ENCODE measurements around the gene PLCB3. TPM values are rescaled to one million over a fixed set of nuclear protein-coding genes. Genes with fewer than 3 reads are reported as not detected.

Gene PLCB3
- total RNA-seq, 6 experiments from 2014 or later, result 5.4 to 8.0 (median 6.7) TPM

DNA sequence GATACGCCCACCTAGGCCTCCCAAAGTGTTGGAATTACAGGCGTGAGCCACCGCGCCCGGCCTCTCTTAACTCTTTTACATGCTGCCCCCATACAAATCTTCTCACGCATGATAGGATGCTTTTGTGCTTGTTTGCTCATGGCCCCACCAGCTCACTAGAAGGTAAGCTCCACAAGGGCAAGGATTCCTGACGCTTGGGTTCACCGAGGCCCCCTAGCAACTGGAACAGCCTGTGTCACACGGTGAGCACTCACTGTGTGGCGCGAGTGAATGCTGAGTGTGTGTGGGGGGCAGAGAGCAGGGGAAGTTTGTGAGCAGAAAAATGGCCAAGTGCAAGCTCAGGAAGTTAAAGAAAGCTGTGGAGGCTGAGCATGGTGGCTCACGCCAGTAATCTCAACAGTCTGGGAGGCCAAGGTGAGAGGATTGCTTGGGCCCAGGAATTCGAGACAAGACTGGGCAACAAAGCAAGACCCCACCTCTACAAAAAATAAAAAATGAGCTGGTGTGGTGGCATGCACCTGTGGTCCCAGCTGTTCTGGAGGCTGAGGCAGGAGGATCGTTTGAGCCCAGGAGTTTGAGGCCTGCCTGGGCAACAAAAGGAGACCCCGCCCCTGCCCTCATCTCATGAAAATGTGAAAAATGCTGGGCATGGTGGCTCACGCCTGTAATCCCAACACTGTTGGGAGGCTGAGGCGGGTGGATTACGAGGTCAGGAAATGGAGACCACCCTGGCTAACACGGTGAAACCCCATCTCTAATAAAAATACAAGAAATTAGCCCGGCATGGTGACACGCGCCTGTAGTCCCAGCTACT, 30.8 kb downstream of the PLCB3 start:
- Histone ChIP-seq H3K9me3 (no peaks in the 10 kb centered on the region), H3K27me3 (no peaks in the 10 kb centered on the region), H3K36me3 (peaks cover 0 to 8% (median 0%) of the 10 kb centered on the region in 4 donors), H3K27ac (no peak overlapping the region), H3K4me1 (peaks cover 0 to 12% (median 6%) of the 10 kb centered on the region in 4 donors), H3K4me3 (no peak overlapping the region)
- intact Hi-C loops (cut with DNase I), result no loop called here
- DNase-seq (no peak), ATAC-seq (no peak)
- 94% methylated on average over 22 of the region's 22 CpGs for WGBS (ENCODE audit: insufficient coverage, low coverage, low lambda C conversion rate, missing lambda C conversion rate)
- no peak for TF ChIP-seq POLR2A (IDR thresholded peaks at IDR 0.05)
- TF ChIP-seq CTCF (IDR thresholded peaks at IDR 0.05), result no peak

DNA sequence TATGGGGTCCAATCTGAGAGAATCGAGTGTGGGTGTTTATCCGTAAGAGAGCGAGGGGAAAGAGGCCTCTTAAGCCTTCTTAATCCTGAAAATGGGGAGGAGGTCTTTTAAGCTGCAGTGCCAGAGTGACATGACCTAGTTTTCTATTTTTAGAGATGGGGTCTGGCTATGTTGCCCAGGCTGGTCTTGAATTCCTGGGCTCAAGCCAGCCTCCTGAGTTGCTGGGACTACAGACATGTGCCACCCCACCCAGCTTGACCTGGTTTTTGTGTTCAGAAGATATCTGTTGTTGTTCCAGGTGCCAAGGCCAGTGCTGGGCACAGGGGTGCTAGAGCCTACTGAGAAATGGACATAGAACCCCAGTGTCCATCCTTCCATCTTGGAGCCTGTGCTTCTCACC, 31.8 kb downstream of the PLCB3 start:
- no peaks in the 10 kb centered on the region for H3K9me3 ChIP-seq
- 100% methylated on average over 3 of the region's 3 CpGs for WGBS (ENCODE audit: insufficient coverage, low coverage, low lambda C conversion rate, missing lambda C conversion rate)
- H3K27ac ChIP-seq, result no peak overlapping the region
- H3K36me3 ChIP-seq, result peaks cover 0 to 4% (median 0%) of the 10 kb centered on the region in 4 donors
- no peak for ATAC-seq
- no peak overlapping the region for H3K4me3 ChIP-seq
- no peak for DNase-seq
- TF ChIP-seq POLR2A (IDR thresholded peaks at IDR 0.05) (no peak), CTCF (IDR thresholded peaks at IDR 0.05) (no peak)
- H3K4me1 ChIP-seq, result peaks cover 0 to 12% (median 6%) of the 10 kb centered on the region in 4 donors
- intact Hi-C loops (cut with DNase I), result no loop called here
- H3K27me3 ChIP-seq, result no peaks in the 10 kb centered on the region

GRCh38 chr11:64284048-64284961, 33.0 kb downstream of the PLCB3 start, which contains the start of gene BAD:
BAD (minus strand) TSS chr11:64284665; CDS start chr11:64284368, 297 bp downstream.
- no peaks in the 10 kb centered on the region for H3K9me3 ChIP-seq
- intact Hi-C loops (cut with DNase I), result no loop called here
- WGBS (ENCODE audit: insufficient coverage, low coverage, low lambda C conversion rate, missing lambda C conversion rate), result 0% methylated on average over 6 of the region's 44 CpGs
- ATAC-seq, result peak; percentile 89 to 94 (median 90)
- peak within 1 kb of the TSS; percentile 65 to 96 (median 93) for H3K4me3 ChIP-seq
- H3K36me3 ChIP-seq, result no peaks in the 10 kb centered on the region
- H3K27me3 ChIP-seq, result no peaks in the 10 kb centered on the region
- peak; percentile 96 to 98 (median 98) for DNase-seq
- TF ChIP-seq POLR2A (IDR thresholded peaks at IDR 0.05) (peak; percentile 36), CTCF (IDR thresholded peaks at IDR 0.05) (no peak)
- peak within 1 kb of the TSS; percentile 79 to 95 (median 83) for H3K27ac ChIP-seq
- H3K4me1 ChIP-seq, result peaks cover 0 to 12% (median 6%) of the 10 kb centered on the region in 4 donors

- DNase-seq (peak; percentile 86 to 91 (median 91)), ATAC-seq (peak; percentile 62 to 84 (median 66))
- H3K4me1 ChIP-seq, result peaks cover 0 to 12% (median 6%) of the 10 kb centered on the region in 4 donors
- 0% methylated on average over 20 of the region's 102 CpGs for WGBS (ENCODE audit: insufficient coverage, low coverage, low lambda C conversion rate, missing lambda C conversion rate)
- TF ChIP-seq CTCF (IDR thresholded peaks at IDR 0.05), result no peak
- no peak for TF ChIP-seq POLR2A (IDR thresholded peaks at IDR 0.05)
- no peaks in the 10 kb centered on the region for H3K9me3 ChIP-seq
- H3K27me3 ChIP-seq, result no peaks in the 10 kb centered on the region
- intact Hi-C loops (cut with DNase I), result no loop called here
- H3K27ac ChIP-seq, result peak within 1 kb of the TSS; percentile 68 to 95 (median 83)
- peak within 1 kb of the TSS; percentile 65 to 96 (median 93) for H3K4me3 ChIP-seq
- no peaks in the 10 kb centered on the region for H3K36me3 ChIP-seq
Observed at GRCh38 chr11:64284962-64285884, 33.9 kb downstream of the PLCB3 start, which contains the start of gene GPR137. GPR137 (plus strand) TSS chr11:64285848; CDS start chr11:64286525, 677 bp downstream.

Data from right lobe of liver (tissue), 6 donors.